Keratinocyte (primary cell): ENCODE measurements around the gene NDUFV1. TPM values are rescaled to one million over a fixed set of nuclear protein-coding genes. Genes with fewer than 3 reads are reported as not detected.

ENCODE experiments used
- DNase-seq: peaks from one replicate; pipeline ENCODE4 v3.0.0-alpha.2; 2011; ENCODE audit warnings: low read depth, missing footprints, low spot score
- FAIRE-seq: peaks from 2 replicates; lab custom pipeline; 2011; peaks lifted over from hg19 to GRCh38; lab: Jason Lieb, UNC
- H2AFZ ChIP-seq: 2 replicates; pipeline ENCODE4 v1.6.0; 2012; ENCODE audit warnings: low read length, control low read depth, inconsistent platforms; ENCODE audit not compliant: control insufficient read depth
- H3K27ac ChIP-seq: 2 replicates; pipeline ENCODE4 v1.5.1; 2011; ENCODE audit warnings: low read length; ENCODE audit not compliant: control insufficient read depth, insufficient read depth
- H3K27me3 ChIP-seq: 3 replicates; pipeline ENCODE4 v1.6.0; 2011; ENCODE audit warnings: low read length; ENCODE audit not compliant: control insufficient read depth, insufficient read depth; ENCODE audit errors: extremely low read depth
- H3K36me3 ChIP-seq, 2 experiments: 2 replicates in 1 of 2; 3 replicates in 1 of 2; pipeline ENCODE4 v1.5.1; 2011; ENCODE audit warnings: low read length in 2 of 2, mild to moderate bottlenecking in 1 of 2; ENCODE audit not compliant: control insufficient read depth in 2 of 2, insufficient read depth in 2 of 2; ENCODE audit errors: extremely low read depth in 1 of 2
- H3K4me1 ChIP-seq: 3 replicates; pipeline ENCODE4 v1.5.1; 2011; ENCODE audit warnings: low read length; ENCODE audit not compliant: control insufficient read depth, insufficient read depth; ENCODE audit errors: extremely low read depth
- H3K4me2 ChIP-seq: 3 replicates; pipeline ENCODE4 v1.6.0; 2011; ENCODE audit warnings: low read depth, low read length; ENCODE audit not compliant: control insufficient read depth, insufficient read depth; ENCODE audit errors: extremely low read depth
- H3K4me3 ChIP-seq, 3 experiments: fragments of 200-600 bp in 1 of 3; sonication (generic) in 1 of 3; 2 replicates in 2 of 3; 3 replicates in 1 of 3; pipeline ENCODE4 v1.5.1; 2011 to 2016; ENCODE audit warnings: low read length in 3 of 3, mild to moderate bottlenecking in 3 of 3, control low read depth in 2 of 3, inconsistent platforms in 1 of 3, low read depth in 1 of 3, mixed read lengths in 1 of 3, mixed run types in 1 of 3, moderate library complexity in 1 of 3; ENCODE audit not compliant: control insufficient read depth in 2 of 3, insufficient read depth in 2 of 3; ENCODE audit errors: extremely low read depth in 1 of 3
- H3K79me2 ChIP-seq: 2 replicates; pipeline ENCODE4 v1.6.0; 2012; ENCODE audit warnings: low read length; ENCODE audit not compliant: control insufficient read depth, insufficient read depth
- H3K9ac ChIP-seq: 3 replicates; pipeline ENCODE4 v1.6.0; 2011; ENCODE audit warnings: low read length; ENCODE audit not compliant: control insufficient read depth, insufficient read depth; ENCODE audit errors: extremely low read depth
- H3K9me1 ChIP-seq: 3 replicates; pipeline ENCODE4 v1.6.0; 2011; ENCODE audit warnings: low read length; ENCODE audit not compliant: control insufficient read depth, insufficient read depth; ENCODE audit errors: extremely low read depth
- H3K9me3 ChIP-seq: 2 replicates; pipeline ENCODE4 v1.5.1; 2012; ENCODE audit warnings: low read depth, low read length; ENCODE audit not compliant: control insufficient read depth
- H4K20me1 ChIP-seq: 3 replicates; pipeline ENCODE4 v1.6.0; 2011; ENCODE audit warnings: low read length; ENCODE audit not compliant: control insufficient read depth, insufficient read depth; ENCODE audit errors: extremely low read depth
- CTCF ChIP-seq, 3 experiments: IDR thresholded peaks in 1 of 3; conservative IDR thresholded peaks in 1 of 3; optimal IDR thresholded peaks in 1 of 3; 2 replicates in 2 of 3; 3 replicates in 1 of 3; pipeline versions ENCODE3 to v1.5.1; 2011; ENCODE audit warnings: low read length in 3 of 3, mild to moderate bottlenecking in 3 of 3, moderate library complexity in 2 of 3, control low read depth in 1 of 3, inconsistent platforms in 1 of 3; ENCODE audit not compliant: insufficient read depth in 2 of 3; ENCODE audit errors: extremely low read depth in 1 of 3
- EZH2 ChIP-seq: IDR thresholded peaks from one replicate; pipeline ENCODE4 v1.6.1; 2012; ENCODE audit warnings: inconsistent platforms, mild to moderate bottlenecking, low read length, moderate library complexity
- dilution Hi-C: fragments of 300-500 bp; cut with MboI; formaldehyde crosslinking; loops from one replicate; pipeline ENCODE4 v1.7.0; 2020; ENCODE audit warnings: low sequenced_read_pairs; ENCODE audit not compliant: extremely low pct_ligation_motif_present
- polyA plus RNA-seq, 5 experiments: library from polyadenylated mRNA; depleted of rRNA in 3 of 5; stranded (reverse) in 3 of 5; stranded (forward) in 1 of 5; unstranded in 1 of 5; fragments of >200 nt; gene quantifications; 1 replicate in 1 of 5; 2 replicates in 3 of 5; 3 replicates in 1 of 5; pipeline versions ENCODE4 v1.2.1 to v1.2.3, GENCODE V29; 2011 to 2012; ENCODE audit warnings: missing spikeins in 2 of 5, low read depth in 1 of 5, low replicate concordance in 1 of 5

NDUFV1 gene
- polyA plus RNA-seq, 1 donor (not counting 4 experiments of a cell fraction or from before 2014, with no cell fraction given): 102 TPM

DNA sequence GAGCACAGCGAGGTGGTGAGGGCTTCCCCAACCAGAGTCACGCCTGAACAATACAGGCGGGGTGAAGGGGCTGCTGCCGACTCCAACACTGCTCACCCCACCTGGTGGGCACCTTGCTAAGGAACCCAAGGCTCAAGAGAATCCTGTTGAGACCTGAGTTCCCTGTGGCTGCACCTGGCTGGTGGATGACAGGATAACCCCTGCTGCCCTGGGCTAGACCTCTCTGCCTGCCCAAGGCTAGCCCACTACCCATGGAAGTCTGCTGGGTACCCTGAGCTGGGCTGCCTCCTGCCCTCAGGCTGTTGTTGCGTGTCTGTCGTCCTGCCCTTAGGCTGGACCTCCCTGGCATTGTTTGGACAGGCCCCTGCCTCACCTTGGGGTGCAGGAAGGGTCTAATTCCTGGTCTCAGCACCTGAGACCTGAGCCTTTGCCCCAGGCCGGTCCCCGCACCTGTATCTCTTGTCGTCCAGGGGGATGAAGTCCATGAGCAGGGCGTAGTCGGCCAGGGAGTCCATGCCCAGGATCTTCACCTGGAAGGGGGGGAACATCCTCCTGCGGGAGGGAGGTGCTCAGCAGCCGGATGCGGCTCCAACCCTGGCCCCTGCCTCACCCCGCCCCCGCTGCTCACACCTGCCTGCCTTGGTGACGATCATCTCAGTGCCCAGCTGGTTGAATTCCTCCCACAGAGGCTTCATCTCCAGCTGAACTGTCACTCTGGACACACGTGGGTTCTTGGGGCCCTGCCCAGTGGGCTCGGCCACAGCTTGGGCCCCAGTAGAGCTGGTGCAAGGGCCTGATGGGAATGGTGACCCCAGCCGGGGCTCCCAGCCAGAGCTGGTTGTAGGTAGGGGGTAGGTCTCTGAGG lies 27.9 kb downstream of the NDUFV1 start:
- dilution Hi-C loops: no loop called here
- Histone ChIP-seq H3K9ac (no peak overlapping the region), H3K4me3 (no peak overlapping the region), H3K27ac (no peak overlapping the region), H3K4me2 (no peak overlapping the region), H3K79me2 (no peaks in the 10 kb centered on the region), H3K36me3 (no peaks in the 10 kb centered on the region), H4K20me1 (no peaks in the 10 kb centered on the region), H2AFZ (no peak overlapping the region), H3K9me3 (no peaks in the 10 kb centered on the region), H3K27me3 (peaks cover 4% of the 10 kb centered on the region), H3K4me1 (peaks cover 4% of the 10 kb centered on the region), H3K9me1 (no peaks in the 10 kb centered on the region)
- FAIRE-seq (no peak), DNase-seq (no peak)
- TF ChIP-seq EZH2 (no peak), CTCF (optimal IDR thresholded peaks at IDR 0.05 in 1 of 3, IDR thresholded peaks at IDR 0.05 in 1 of 3, conservative IDR thresholded peaks at IDR 0.05 in 1 of 3; ENCODE audit: extremely low read depth in 1 of 3, insufficient read depth in 2 of 3, low read length in 3 of 3) (no peak)

DNA sequence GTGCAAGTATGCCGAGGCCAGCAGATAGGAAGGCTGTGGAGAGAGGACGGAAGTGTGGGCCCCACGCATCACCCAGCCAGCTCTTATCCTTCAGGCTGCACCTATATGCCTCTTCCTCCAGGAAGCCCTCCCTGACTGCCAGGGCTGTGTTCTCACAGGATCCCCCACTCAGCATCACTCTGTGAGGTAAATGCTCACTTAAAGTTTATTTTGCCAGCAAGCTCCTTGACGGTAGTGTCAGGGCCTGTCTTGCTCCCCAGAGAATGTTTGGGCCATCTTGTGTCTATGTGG lies 28.4 kb downstream of the NDUFV1 start:
- Histone ChIP-seq H3K4me1 (peaks cover 4% of the 10 kb centered on the region), H3K9me1 (no peaks in the 10 kb centered on the region), H3K9ac (no peak overlapping the region), H3K4me2 (no peak overlapping the region), H3K4me3 (no peak overlapping the region), H3K79me2 (no peaks in the 10 kb centered on the region), H3K36me3 (no peaks in the 10 kb centered on the region), H2AFZ (no peak overlapping the region), H3K27ac (no peak overlapping the region), H3K27me3 (peaks cover 8% of the 10 kb centered on the region), H4K20me1 (no peaks in the 10 kb centered on the region), H3K9me3 (no peaks in the 10 kb centered on the region)
- no peak for DNase-seq
- no peak for TF ChIP-seq CTCF (optimal IDR thresholded peaks at IDR 0.05 in 1 of 3, IDR thresholded peaks at IDR 0.05 in 1 of 3, conservative IDR thresholded peaks at IDR 0.05 in 1 of 3; ENCODE audit: extremely low read depth in 1 of 3, insufficient read depth in 2 of 3, low read length in 3 of 3)
- no peak for TF ChIP-seq EZH2
- dilution Hi-C loops: no loop called here
- FAIRE-seq: no peak
